Measurements from ENCODE around the gene IL17RD. TPM values are rescaled to one million over a fixed set of nuclear protein-coding genes. Genes with fewer than 3 reads are reported as not detected.

The IL17RD gene
- total RNA-seq, 1 experiment from 2014 or later = 8.3 TPM

DNA sequence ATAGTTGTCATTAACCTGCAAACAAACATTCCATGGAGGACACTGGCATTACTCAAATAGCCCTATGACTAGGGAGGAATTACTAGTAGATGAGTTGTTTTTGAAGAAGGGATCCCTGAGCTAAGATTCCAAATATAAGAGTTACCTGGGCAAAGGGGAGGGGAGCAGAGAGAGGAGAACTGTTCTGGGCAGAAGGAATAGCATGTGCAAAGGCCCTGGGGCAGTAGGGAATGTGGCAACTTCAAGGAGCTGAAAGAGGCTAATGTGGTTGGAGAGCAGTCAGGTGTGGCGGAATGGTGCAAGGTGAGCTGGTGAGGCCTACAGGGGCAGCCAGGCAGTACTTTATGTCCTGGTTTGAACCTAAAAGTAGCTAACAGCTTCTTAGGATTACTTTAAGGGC lies 5.8 kb upstream of the IL17RD start:
- Histone ChIP-seq H3K9me2 (ENCODE audit: insufficient read depth) (no peaks in the 10 kb centered on the region), H2AFZ (no peak overlapping the region), H3K79me2 (ENCODE audit: low read depth) (no peaks in the 10 kb centered on the region), H3K4me3 (no peak overlapping the region), H3K4me2 (no peak overlapping the region), H3K9me3 (ENCODE audit: insufficient read depth, low read depth) (no peaks in the 10 kb centered on the region), H3K4me1 (replicated peaks; ENCODE audit: insufficient read depth) (peaks cover 3% of the 10 kb centered on the region; the same call in 1 of the 2 replicates), H3F3A (ENCODE audit: insufficient read depth, low read depth) (no peaks in the 10 kb centered on the region; the same call in 1 of the 2 replicates), H4K20me1 (ENCODE audit: insufficient read depth) (no peaks in the 10 kb centered on the region), H3K27ac (no peak overlapping the region), H3K27me3 (ENCODE audit: insufficient read depth, low read depth) (no peaks in the 10 kb centered on the region), H3K36me3 (ENCODE audit: low read depth) (no peaks in the 10 kb centered on the region)
- intact Hi-C loops (cut with micrococcal nuclease; ENCODE audit: unreplicated experiment) = loop anchor here (1.0 to 5.0 kb wide), 4 partner anchors 164 to 681 kb away; partner anchors contain the start of gene SLMAP
- no TSS peak for BruUV-seq (replicated peaks)
- ChIA-PET POLR2A (ENCODE audit: unreplicated experiment) (no interaction called here), CTCF (interaction anchor here (0.6 to 1.2 kb wide), 3 partner anchors 8 to 425 kb away, joined by 3 read pairs; no protein-coding TSS in a partner anchor)
- DNase-seq = no peak
- TF ChIP-seq EZH2 (IDR thresholded peaks at IDR 0.05; ENCODE audit: low read depth) = no peak
- TF ChIP-seq, protein P1, sequence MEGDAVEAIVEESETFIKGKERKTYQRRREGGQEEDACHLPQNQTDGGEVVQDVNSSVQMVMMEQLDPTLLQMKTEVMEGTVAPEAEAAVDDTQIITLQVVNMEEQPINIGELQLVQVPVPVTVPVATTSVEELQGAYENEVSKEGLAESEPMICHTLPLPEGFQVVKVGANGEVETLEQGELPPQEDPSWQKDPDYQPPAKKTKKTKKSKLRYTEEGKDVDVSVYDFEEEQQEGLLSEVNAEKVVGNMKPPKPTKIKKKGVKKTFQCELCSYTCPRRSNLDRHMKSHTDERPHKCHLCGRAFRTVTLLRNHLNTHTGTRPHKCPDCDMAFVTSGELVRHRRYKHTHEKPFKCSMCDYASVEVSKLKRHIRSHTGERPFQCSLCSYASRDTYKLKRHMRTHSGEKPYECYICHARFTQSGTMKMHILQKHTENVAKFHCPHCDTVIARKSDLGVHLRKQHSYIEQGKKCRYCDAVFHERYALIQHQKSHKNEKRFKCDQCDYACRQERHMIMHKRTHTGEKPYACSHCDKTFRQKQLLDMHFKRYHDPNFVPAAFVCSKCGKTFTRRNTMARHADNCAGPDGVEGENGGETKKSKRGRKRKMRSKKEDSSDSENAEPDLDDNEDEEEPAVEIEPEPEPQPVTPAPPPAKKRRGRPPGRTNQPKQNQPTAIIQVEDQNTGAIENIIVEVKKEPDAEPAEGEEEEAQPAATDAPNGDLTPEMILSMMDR (conservative IDR thresholded peaks at IDR 0.05) = no peak

DNA sequence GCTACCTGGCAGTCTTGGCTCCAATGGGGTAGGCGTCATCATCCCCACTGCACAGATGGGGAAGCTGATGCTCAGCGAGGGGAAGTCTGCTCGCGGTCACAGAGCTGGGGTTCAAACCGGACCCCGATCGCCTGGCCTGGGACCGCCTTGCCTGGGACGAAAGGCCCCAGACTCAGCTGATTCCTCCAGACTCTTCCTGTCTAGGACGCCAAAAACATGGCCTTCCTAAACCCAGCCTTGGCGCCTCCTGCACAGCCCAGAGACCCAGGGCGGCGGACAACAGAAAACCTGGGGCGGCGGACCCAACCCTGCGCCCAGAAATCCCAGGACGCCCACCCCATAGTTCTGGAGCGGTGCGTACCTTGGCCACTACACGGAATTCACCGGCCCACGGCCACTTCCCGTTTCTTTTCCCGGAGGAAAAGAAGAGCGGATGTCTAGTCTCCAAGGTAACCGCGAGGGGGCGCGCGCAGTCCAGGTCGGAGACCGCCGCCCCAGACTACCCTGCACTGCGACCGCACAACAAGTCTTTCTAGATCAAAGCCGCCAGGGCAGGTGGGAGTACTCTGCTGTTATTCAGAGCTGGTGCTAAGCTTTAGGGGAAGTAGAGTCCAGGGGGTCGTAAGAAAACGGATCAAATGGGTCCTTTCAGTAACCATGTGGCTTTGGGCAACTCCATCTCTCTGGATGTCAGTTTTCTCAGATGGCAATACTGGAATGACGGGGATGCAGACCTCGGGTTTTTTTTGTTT lies 4.9 kb upstream of the IL17RD start:
- no TSS peak for BruUV-seq (replicated peaks)
- H3K4me1 ChIP-seq (replicated peaks; ENCODE audit: insufficient read depth) = peaks cover 3% of the 10 kb centered on the region; the same call in 1 of the 2 replicates
- peak overlapping the region; percentile 91 for H2AFZ ChIP-seq
- peak; percentile 60 to 75 for DNase-seq
- TF ChIP-seq EZH2 (IDR thresholded peaks at IDR 0.05; ENCODE audit: low read depth) = no peak
- TF ChIP-seq, protein P1 (conservative IDR thresholded peaks at IDR 0.05) = peak; percentile 81
- intact Hi-C loops (cut with micrococcal nuclease; ENCODE audit: unreplicated experiment) = loop anchor here (1.0 to 5.0 kb wide), 5 partner anchors 163 to 682 kb away; partner anchors contain the start of gene SLMAP
- no peaks in the 10 kb centered on the region for H3K27me3 ChIP-seq (ENCODE audit: insufficient read depth, low read depth)
- POLR2A ChIA-PET (ENCODE audit: unreplicated experiment) = interaction anchor here (0.5 to 0.7 kb wide), 4 partner anchors 149 to 580 kb away, joined by 3 to 8 read pairs (median 4); no protein-coding TSS in a partner anchor
- peak overlapping the region; percentile 54 for H3K4me3 ChIP-seq
- CTCF ChIA-PET = interaction anchor here (0.6 to 1.4 kb wide), 7 partner anchors 9 to 686 kb away, joined by 3 to 6 read pairs (median 3); no protein-coding TSS in a partner anchor
- H3K79me2 ChIP-seq (ENCODE audit: low read depth) = no peaks in the 10 kb centered on the region
- H3K36me3 ChIP-seq (ENCODE audit: low read depth) = no peaks in the 10 kb centered on the region
- H3K9me2 ChIP-seq (ENCODE audit: insufficient read depth) = no peaks in the 10 kb centered on the region
- H3F3A ChIP-seq (ENCODE audit: insufficient read depth, low read depth) = no peaks in the 10 kb centered on the region; the same call in 1 of the 2 replicates
- H4K20me1 ChIP-seq (ENCODE audit: insufficient read depth) = no peaks in the 10 kb centered on the region
- no peak overlapping the region for H3K27ac ChIP-seq
- no peaks in the 10 kb centered on the region for H3K9me3 ChIP-seq (ENCODE audit: insufficient read depth, low read depth)
- peak overlapping the region; percentile 85 for H3K4me2 ChIP-seq

DNA sequence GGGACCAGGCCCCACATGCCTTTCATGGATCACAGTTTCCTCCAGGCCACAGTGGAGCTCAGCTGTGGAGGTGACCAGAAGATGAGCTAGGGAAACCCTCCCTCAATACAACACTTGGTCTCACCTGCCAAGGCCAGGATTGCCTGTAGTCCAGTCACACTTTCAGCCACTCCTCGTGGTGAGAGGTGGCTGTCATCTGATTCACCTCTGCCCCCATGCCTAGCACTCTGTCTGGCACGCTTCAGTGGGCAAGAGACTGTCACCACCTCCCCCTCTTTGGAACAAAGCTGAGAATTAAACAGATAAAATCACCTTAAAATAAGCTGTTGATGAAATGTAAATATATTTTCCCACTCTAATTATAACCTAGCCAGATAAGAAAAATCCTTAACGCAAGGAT lies 4.0 kb upstream of the IL17RD start:
- no peak overlapping the region for H2AFZ ChIP-seq

More for the DNA sequence above, 4.0 kb upstream of the IL17RD start:
- H3K4me2 ChIP-seq = no peak overlapping the region; the same call in 1 of the 2 replicates
- no peaks in the 10 kb centered on the region for H3K27me3 ChIP-seq (ENCODE audit: insufficient read depth, low read depth)
- H3K9me2 ChIP-seq (ENCODE audit: insufficient read depth) = no peaks in the 10 kb centered on the region
- H3K27ac ChIP-seq = no peak overlapping the region
- H3K36me3 ChIP-seq (ENCODE audit: low read depth) = no peaks in the 10 kb centered on the region
- POLR2A ChIA-PET (ENCODE audit: unreplicated experiment) = interaction anchor here (0.5 to 0.6 kb wide), 2 partner anchors 101 to 302 kb away, joined by 4 to 7 read pairs; no protein-coding TSS in a partner anchor
- CTCF ChIA-PET = interaction anchor here (0.6 to 1.4 kb wide), 5 partner anchors 27 to 526 kb away, joined by 3 to 12 read pairs (median 5); no protein-coding TSS in a partner anchor
- no peaks in the 10 kb centered on the region for H3K79me2 ChIP-seq (ENCODE audit: low read depth)
- H3F3A ChIP-seq (ENCODE audit: insufficient read depth, low read depth) = no peaks in the 10 kb centered on the region; the same call in 1 of the 2 replicates
- peaks cover 3% of the 10 kb centered on the region; the same call in 1 of the 2 replicates for H3K4me1 ChIP-seq (replicated peaks; ENCODE audit: insufficient read depth)
- BruUV-seq (replicated peaks) = no TSS peak
- H3K4me3 ChIP-seq = no peak overlapping the region
- TF ChIP-seq EZH2 (IDR thresholded peaks at IDR 0.05; ENCODE audit: low read depth) = no peak
- TF ChIP-seq, protein P1 (conservative IDR thresholded peaks at IDR 0.05) = no peak
- intact Hi-C loops (cut with micrococcal nuclease; ENCODE audit: unreplicated experiment) = loop anchor here (5.0 kb wide), 1 partner anchor 467 kb away; no protein-coding TSS in a partner anchor
- no peaks in the 10 kb centered on the region for H3K9me3 ChIP-seq (ENCODE audit: insufficient read depth, low read depth)
- DNase-seq = no peak
- H4K20me1 ChIP-seq (ENCODE audit: insufficient read depth) = no peaks in the 10 kb centered on the region
